GM18505 (cell line): ENCODE results near the gene SACM1L.

Source experiments
- ATAC-seq: cut with Tn5 transposase; IDR thresholded peaks from one replicate; pipeline ENCODE4 v1.9.1; 2021; ENCODE audit not compliant: unreplicated experiment
- POLR2A ChIP-seq: IDR thresholded peaks from 4 replicates; pipeline ENCODE4 v1.6.1; 2011; ENCODE audit warnings: borderline replicate concordance; ENCODE audit not compliant: insufficient read depth, insufficient read length; ENCODE audit errors: extremely low read depth

Gene SACM1L

GRCh38 chr3:45792036-45792435 lies 102.8 kb downstream of the SACM1L start:
- no peak for TF ChIP-seq POLR2A
- no peak for ATAC-seq

GRCh38 chr3:45792516-45793172 lies 103.4 kb downstream of the SACM1L start:
- TF ChIP-seq POLR2A: no peak
- ATAC-seq: no peak

GRCh38 chr3:45793482-45794176 lies 104.4 kb downstream of the SACM1L start:
- no peak for ATAC-seq
- TF ChIP-seq POLR2A: no peak

GRCh38 chr3:45794177-45794560 lies 105.0 kb downstream of the SACM1L start:
- TF ChIP-seq POLR2A: no peak
- no peak for ATAC-seq

GRCh38 chr3:45794660-45795059 lies 105.5 kb downstream of the SACM1L start:
- ATAC-seq: no peak
- TF ChIP-seq POLR2A: no peak
